Osteoblast (primary cell): ENCODE results near the gene BORCS5. TPM values are rescaled to one million over a fixed set of nuclear protein-coding genes. Genes with fewer than 3 reads are reported as not detected.

ENCODE experiments used
- DNase-seq: peaks from one replicate; pipeline ENCODE4 v3.0.0; 2011; ENCODE audit warnings: low spot score, mixed read lengths; ENCODE audit not compliant: insufficient read length; ENCODE audit errors: missing footprints
- H2AFZ ChIP-seq: 2 replicates; pipeline ENCODE4 v1.6.0; 2011; ENCODE audit warnings: mild to moderate bottlenecking, low read length
- H3K27ac ChIP-seq: 2 replicates; pipeline ENCODE4 v1.5.1; 2011; ENCODE audit warnings: mild to moderate bottlenecking, low read depth, low read length, moderate library complexity
- H3K27me3 ChIP-seq: 2 replicates; pipeline ENCODE4 v1.6.0; 2012; ENCODE audit warnings: mild to moderate bottlenecking, control low read depth, inconsistent platforms, low read length, moderate library complexity; ENCODE audit not compliant: insufficient read depth
- H3K36me3 ChIP-seq: 2 replicates; pipeline ENCODE4 v1.5.1; 2011; ENCODE audit warnings: mild to moderate bottlenecking, low read length, control low read depth, moderate library complexity; ENCODE audit not compliant: insufficient read depth
- H3K4me1 ChIP-seq: 2 replicates; pipeline ENCODE4 v1.5.1; 2011; ENCODE audit warnings: mild to moderate bottlenecking, low read length, control low read depth, moderate library complexity; ENCODE audit not compliant: insufficient read depth
- H3K4me2 ChIP-seq: 2 replicates; pipeline ENCODE4 v1.6.0; 2011; ENCODE audit warnings: mild to moderate bottlenecking, low read length; ENCODE audit not compliant: insufficient read depth
- H3K4me3 ChIP-seq: fragments of 200-600 bp; sonication (generic); 3 replicates; pipeline ENCODE4 v1.5.1; 2012; ENCODE audit warnings: mild to moderate bottlenecking, low read length, inconsistent platforms; ENCODE audit not compliant: insufficient read depth
- H3K79me2 ChIP-seq: 2 replicates; pipeline ENCODE4 v1.6.0; 2012; ENCODE audit warnings: mild to moderate bottlenecking, low read length, control low read depth, inconsistent platforms; ENCODE audit not compliant: insufficient read depth
- H3K9me3 ChIP-seq: 2 replicates; pipeline ENCODE4 v1.5.1; 2011; ENCODE audit warnings: low read depth, low read length, control low read depth
- H4K20me1 ChIP-seq: 2 replicates; pipeline ENCODE4 v1.6.0; 2012; ENCODE audit warnings: mild to moderate bottlenecking, low read length, control low read depth; ENCODE audit not compliant: insufficient read depth
- total RNA-seq: library from RNA; depleted of rRNA; stranded (reverse); fragments of >200 nt; gene quantifications from 2 replicates; pipeline ENCODE4 v1.2.3, GENCODE V29; 2012
- TF ChIP-seq, protein P1 (sequence below): IDR thresholded peaks from 2 replicates; pipeline ENCODE4 v1.5.1; 2011; ENCODE audit warnings: mild to moderate bottlenecking, low read depth, low read length, moderate library complexity; ENCODE audit errors: extremely low read depth

The BORCS5 gene
- total RNA-seq, 1 donor, result 14.8 TPM

DNA sequence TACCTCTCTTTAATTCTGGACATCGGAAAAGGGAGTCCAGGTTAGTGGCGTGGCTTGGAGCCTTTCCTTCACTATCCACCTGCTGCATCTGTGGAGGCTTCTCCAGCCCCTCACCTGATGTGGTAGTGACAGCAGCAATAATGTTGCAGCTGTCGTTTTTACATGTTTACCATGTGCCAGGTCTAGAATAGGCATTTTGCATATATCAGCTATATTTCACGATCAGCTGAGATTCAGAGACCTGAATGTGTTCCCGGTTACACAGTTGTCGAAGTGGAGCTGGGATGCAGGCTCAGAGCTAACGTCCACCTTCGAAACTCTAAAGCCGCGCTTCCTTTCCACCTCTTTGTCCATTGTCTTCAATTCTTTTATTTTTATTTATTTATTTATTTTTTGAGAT, 91.0 kb downstream of the BORCS5 start:
- no peak overlapping the region for H3K4me3 ChIP-seq
- H3K4me2 ChIP-seq, result no peak overlapping the region
- H3K4me1 ChIP-seq, result peaks cover 12% of the 10 kb centered on the region
- no peak overlapping the region for H3K27ac ChIP-seq
- no peaks in the 10 kb centered on the region for H3K9me3 ChIP-seq
- H3K27me3 ChIP-seq, result no peaks in the 10 kb centered on the region
- H4K20me1 ChIP-seq, result peaks cover 2% of the 10 kb centered on the region
- no peaks in the 10 kb centered on the region for H3K36me3 ChIP-seq
- DNase-seq, result no peak
- H3K79me2 ChIP-seq, result no peaks in the 10 kb centered on the region
- TF ChIP-seq, protein P1, sequence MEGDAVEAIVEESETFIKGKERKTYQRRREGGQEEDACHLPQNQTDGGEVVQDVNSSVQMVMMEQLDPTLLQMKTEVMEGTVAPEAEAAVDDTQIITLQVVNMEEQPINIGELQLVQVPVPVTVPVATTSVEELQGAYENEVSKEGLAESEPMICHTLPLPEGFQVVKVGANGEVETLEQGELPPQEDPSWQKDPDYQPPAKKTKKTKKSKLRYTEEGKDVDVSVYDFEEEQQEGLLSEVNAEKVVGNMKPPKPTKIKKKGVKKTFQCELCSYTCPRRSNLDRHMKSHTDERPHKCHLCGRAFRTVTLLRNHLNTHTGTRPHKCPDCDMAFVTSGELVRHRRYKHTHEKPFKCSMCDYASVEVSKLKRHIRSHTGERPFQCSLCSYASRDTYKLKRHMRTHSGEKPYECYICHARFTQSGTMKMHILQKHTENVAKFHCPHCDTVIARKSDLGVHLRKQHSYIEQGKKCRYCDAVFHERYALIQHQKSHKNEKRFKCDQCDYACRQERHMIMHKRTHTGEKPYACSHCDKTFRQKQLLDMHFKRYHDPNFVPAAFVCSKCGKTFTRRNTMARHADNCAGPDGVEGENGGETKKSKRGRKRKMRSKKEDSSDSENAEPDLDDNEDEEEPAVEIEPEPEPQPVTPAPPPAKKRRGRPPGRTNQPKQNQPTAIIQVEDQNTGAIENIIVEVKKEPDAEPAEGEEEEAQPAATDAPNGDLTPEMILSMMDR, result no peak
- H2AFZ ChIP-seq, result no peak overlapping the region

DNA sequence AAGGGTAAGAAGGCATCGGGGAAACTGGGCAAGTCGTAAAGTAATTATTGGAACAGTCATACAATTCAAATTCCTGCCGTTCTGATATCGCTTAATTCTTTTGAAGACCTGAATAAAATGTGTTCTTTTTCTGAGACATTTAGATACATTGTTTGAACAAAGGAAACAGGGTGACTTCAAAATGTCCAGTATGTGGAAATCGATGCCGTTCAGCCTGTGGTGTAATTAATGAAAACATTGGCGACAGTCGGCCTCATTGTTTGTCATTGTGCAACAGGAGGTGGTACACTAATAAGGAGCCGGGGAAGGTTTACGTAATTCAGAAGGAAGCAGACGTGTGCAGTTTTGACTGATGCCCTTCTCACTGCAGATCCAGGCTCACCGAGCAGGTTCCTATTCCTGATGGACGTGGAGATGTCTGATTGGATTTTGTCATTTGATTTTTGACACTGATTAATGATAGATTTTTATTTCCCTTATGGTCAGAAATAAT, 92.7 kb downstream of the BORCS5 start:
- TF ChIP-seq, protein P1, result no peak
- no peaks in the 10 kb centered on the region for H3K4me1 ChIP-seq
- no peaks in the 10 kb centered on the region for H3K27me3 ChIP-seq
- H3K79me2 ChIP-seq, result no peaks in the 10 kb centered on the region
- no peak overlapping the region for H3K27ac ChIP-seq
- H4K20me1 ChIP-seq, result no peaks in the 10 kb centered on the region
- H3K4me2 ChIP-seq, result no peak overlapping the region
- no peaks in the 10 kb centered on the region for H3K9me3 ChIP-seq
- no peaks in the 10 kb centered on the region for H3K36me3 ChIP-seq
- H2AFZ ChIP-seq, result no peak overlapping the region
- no peak overlapping the region for H3K4me3 ChIP-seq
- no peak for DNase-seq

DNA sequence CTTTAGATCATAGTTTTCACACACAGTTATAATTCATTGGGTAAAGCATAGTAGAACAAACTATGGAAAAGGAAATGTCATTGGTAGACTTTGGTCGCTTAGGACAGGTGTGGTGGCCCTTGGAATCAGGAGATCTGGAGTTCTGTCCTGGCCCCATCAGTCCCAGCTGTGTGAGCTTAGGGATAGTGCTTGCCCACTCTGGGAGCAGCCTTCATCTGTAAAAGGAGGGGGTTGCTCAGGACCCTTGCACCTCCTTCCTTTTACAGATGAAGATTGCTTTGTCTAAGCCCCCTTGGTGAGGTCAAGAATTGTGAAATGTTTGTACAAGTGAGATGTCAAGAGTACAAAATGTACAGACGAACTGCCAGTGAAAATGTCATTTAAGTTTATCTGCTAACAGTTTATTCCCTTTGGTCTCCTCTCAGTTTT, 93.2 kb downstream of the BORCS5 start:
- Histone ChIP-seq H4K20me1 (no peaks in the 10 kb centered on the region), H3K36me3 (no peaks in the 10 kb centered on the region), H2AFZ (no peak overlapping the region), H3K79me2 (no peaks in the 10 kb centered on the region), H3K27ac (no peak overlapping the region), H3K4me2 (no peak overlapping the region), H3K27me3 (no peaks in the 10 kb centered on the region), H3K9me3 (no peaks in the 10 kb centered on the region), H3K4me3 (no peak overlapping the region), H3K4me1 (no peaks in the 10 kb centered on the region)
- TF ChIP-seq, protein P1, result no peak
- no peak for DNase-seq

GRCh38 chr12:12451098-12451497, 94.2 kb downstream of the BORCS5 start:
- Histone ChIP-seq H3K4me2 (no peak overlapping the region), H3K27me3 (no peaks in the 10 kb centered on the region), H3K4me1 (no peaks in the 10 kb centered on the region), H3K79me2 (no peaks in the 10 kb centered on the region), H3K9me3 (no peaks in the 10 kb centered on the region), H2AFZ (no peak overlapping the region), H4K20me1 (no peaks in the 10 kb centered on the region), H3K4me3 (no peak overlapping the region), H3K27ac (no peak overlapping the region), H3K36me3 (no peaks in the 10 kb centered on the region)
- TF ChIP-seq, protein P1, result no peak
- no peak for DNase-seq
